HepG2 (cell line): ENCODE data around the gene MYL4. TPM values are rescaled to one million over a fixed set of nuclear protein-coding genes. Genes with fewer than 3 reads are reported as not detected.

Experiments
- ARNT2 ChIP-seq: sonication (generic); formaldehyde crosslinking; IDR thresholded peaks from 2 replicates; pipeline ENCODE4 v1.8.0; 2022; ENCODE audit warnings: mild to moderate bottlenecking, low read depth, missing genetic modification reagents, moderate library complexity
- ATF7-NPFF ChIP-seq: sonication (generic); formaldehyde crosslinking; IDR thresholded peaks from 2 replicates; pipeline ENCODE4 v1.8.1; 2023; ENCODE audit warnings: mild to moderate bottlenecking, low read depth, missing genetic modification reagents, moderate library complexity
- KLF12 ChIP-seq: sonication (generic); formaldehyde crosslinking; IDR thresholded peaks from 2 replicates; pipeline ENCODE4 v1.4.0; 2020; ENCODE audit warnings: missing genetic modification reagents, borderline replicate concordance
- MYNN ChIP-seq: sonication (generic); formaldehyde crosslinking; IDR thresholded peaks from 2 replicates; pipeline ENCODE4 v1.4.0; 2020; ENCODE audit warnings: mild to moderate bottlenecking, low read depth, missing genetic modification reagents
- NCOA2 ChIP-seq: sonication (generic); formaldehyde crosslinking; IDR thresholded peaks from 2 replicates; pipeline ENCODE4 v1.8.0; 2022; ENCODE audit warnings: inconsistent platforms
- RXRB ChIP-seq: IDR thresholded peaks from 2 replicates; pipeline ENCODE4 v1.6.1; 2016; ENCODE audit warnings: borderline replicate concordance, missing genetic modification reagents, missing compliant biosample characterization
- ZNF138 ChIP-seq: sonication (generic); formaldehyde crosslinking; IDR thresholded peaks from 2 replicates; pipeline ENCODE4 v1.5.0; 2020; ENCODE audit warnings: mild to moderate bottlenecking, low read depth, missing genetic modification reagents
- ZNF205 ChIP-seq: IDR thresholded peaks from 2 replicates; pipeline ENCODE4 v1.6.1; 2018; ENCODE audit warnings: missing biosample characterization, missing genetic modification reagents
- ZNF264 ChIP-seq: sonication (generic); formaldehyde crosslinking; IDR thresholded peaks from 2 replicates; pipeline ENCODE4 v1.4.0; 2020; ENCODE audit warnings: missing genetic modification reagents
- ZNF274 ChIP-seq: sonication (generic); formaldehyde crosslinking; IDR thresholded peaks from 2 replicates; pipeline ENCODE4 v1.5.1; 2020; ENCODE audit warnings: mild to moderate bottlenecking, missing genetic modification reagents
- ZNF564 ChIP-seq: sonication (generic); formaldehyde crosslinking; IDR thresholded peaks from 2 replicates; pipeline ENCODE4 v1.8.1; 2023; ENCODE audit warnings: mild to moderate bottlenecking, missing genetic modification reagents
- ZNF589 ChIP-seq: sonication (generic); formaldehyde crosslinking; conservative IDR thresholded peaks from 2 replicates; pipeline ENCODE4 v1.8.0; 2022; ENCODE audit warnings: mild to moderate bottlenecking, moderate library complexity, missing genetic modification reagents
- ZNF605 ChIP-seq: sonication (generic); formaldehyde crosslinking; IDR thresholded peaks from 2 replicates; pipeline ENCODE4 v1.8.0; 2022; ENCODE audit warnings: mild to moderate bottlenecking, missing genetic modification reagents
- polyA plus RNA-seq, 8 experiments: library from polyadenylated mRNA; depleted of rRNA in 3 of 8; stranded (reverse) in 7 of 8; unstranded in 1 of 8; fragments of >200 nt; fragmentation: Illumina TruSeq in 4 of 8; extraction: Trizol in 4 of 8; gene quantifications; 2 replicates each; pipeline versions ENCODE4 v1.2.1 to v1.2.3, GENCODE V29; 2011 to 2016; ENCODE audit warnings: low read depth in 4 of 8, missing spikeins in 1 of 8, mixed read lengths in 1 of 8; ENCODE audit not compliant: insufficient read depth in 1 of 8
- total RNA-seq, 5 experiments: library from RNA; depleted of rRNA; stranded (reverse); fragments of >200 nt; fragmentation: Illumina TruSeq; extraction: Trizol; gene quantifications; 2 replicates each; pipeline ENCODE4 v1.2.3, GENCODE V29; 2016; ENCODE audit warnings: low read depth in 1 of 5
- TF ChIP-seq, protein P1 (sequence below): IDR thresholded peaks from 2 replicates; pipeline ENCODE4 v1.6.1; 2016; ENCODE audit warnings: missing compliant biosample characterization, missing genetic modification reagents, borderline replicate concordance
- TF ChIP-seq, protein P2 (sequence below): sonication (generic); formaldehyde crosslinking; IDR thresholded peaks from 2 replicates; pipeline ENCODE4 v1.4.0; 2020; ENCODE audit warnings: missing genetic modification reagents, mild to moderate bottlenecking, borderline replicate concordance
- TF ChIP-seq, protein P3 (sequence below): IDR thresholded peaks from 2 replicates; pipeline ENCODE4 v1.6.1; 2018; ENCODE audit warnings: missing genetic modification reagents
- TF ChIP-seq, protein P4 (sequence below): IDR thresholded peaks from 2 replicates; pipeline ENCODE4 v1.6.1; 2018; ENCODE audit warnings: missing genetic modification reagents, mild to moderate bottlenecking, missing compliant biosample characterization
- TF ChIP-seq, protein P5 (sequence below): sonication (generic); formaldehyde crosslinking; conservative IDR thresholded peaks from 2 replicates; pipeline ENCODE4 v1.4.0; 2020; ENCODE audit warnings: missing genetic modification reagents
- TF ChIP-seq, protein P6 (sequence below): sonication (generic); formaldehyde crosslinking; IDR thresholded peaks from 2 replicates; pipeline ENCODE4 v1.4.0; 2020; ENCODE audit warnings: missing genetic modification reagents
- TF ChIP-seq, protein P7 (sequence below): IDR thresholded peaks from 2 replicates; pipeline ENCODE4 v1.6.1; 2016; ENCODE audit warnings: mild to moderate bottlenecking, missing biosample characterization, missing genetic modification reagents

Gene MYL4
- total and polyA plus RNA-seq, 2 of the 13 experiments (the other 11 are each of a cell fraction or from before 2014, with no cell fraction given), result not detected

DNA sequence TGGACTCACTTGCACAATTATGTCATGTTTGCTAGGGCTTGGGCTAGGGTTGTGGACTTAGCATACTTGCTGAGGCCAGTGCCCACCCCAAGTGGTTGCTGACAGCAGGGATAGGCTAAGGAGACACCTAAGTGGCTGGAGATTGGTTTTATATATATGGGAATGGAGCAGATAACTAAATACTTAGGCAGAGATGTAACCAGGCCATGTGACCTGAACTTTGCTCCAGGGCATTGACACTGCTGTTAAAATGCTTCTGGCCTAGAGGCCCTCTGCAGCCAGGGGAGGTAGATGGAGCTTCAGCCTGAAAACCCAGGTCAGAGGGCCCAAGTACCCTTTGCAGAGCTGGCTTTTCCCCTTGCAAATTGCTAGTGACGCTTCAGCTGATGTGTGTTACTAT lies 43.1 kb downstream of the MYL4 start (continued):
- TF ChIP-seq ZNF589 (CRISPR knock-in tag) (no peak), ARNT2 (CRISPR knock-in tag) (no peak), ZNF205 (0 out of 2 replicates have a peak, but pooled peaks have one; percentile 37), KLF12 (CRISPR knock-in tag) (no peak), NCOA2 (peak; percentile 36; the same call in 1 of the 2 replicates), MYNN (no peak), ZNF605 (CRISPR knock-in tag) (no peak), ZNF264 (CRISPR knock-in tag) (no peak), ZNF274 (CRISPR knock-in tag) (no peak; the same call in 1 of the 2 replicates), RXRB (CRISPR knock-in tag) (peak; percentile 78), ZNF564 (CRISPR knock-in tag) (no peak), ATF7-NPFF (CRISPR knock-in tag) (no peak), ZNF138 (CRISPR knock-in tag) (no peak)
- TF ChIP-seq, protein P1, sequence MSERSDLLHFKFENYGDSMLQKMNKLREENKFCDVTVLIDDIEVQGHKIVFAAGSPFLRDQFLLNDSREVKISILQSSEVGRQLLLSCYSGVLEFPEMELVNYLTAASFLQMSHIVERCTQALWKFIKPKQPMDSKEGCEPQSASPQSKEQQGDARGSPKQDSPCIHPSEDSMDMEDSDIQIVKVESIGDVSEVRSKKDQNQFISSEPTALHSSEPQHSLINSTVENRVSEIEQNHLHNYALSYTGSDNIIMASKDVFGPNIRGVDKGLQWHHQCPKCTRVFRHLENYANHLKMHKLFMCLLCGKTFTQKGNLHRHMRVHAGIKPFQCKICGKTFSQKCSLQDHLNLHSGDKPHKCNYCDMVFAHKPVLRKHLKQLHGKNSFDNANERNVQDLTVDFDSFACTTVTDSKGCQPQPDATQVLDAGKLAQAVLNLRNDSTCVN (CRISPR knock-in tag), result no peak
- TF ChIP-seq, protein P2, sequence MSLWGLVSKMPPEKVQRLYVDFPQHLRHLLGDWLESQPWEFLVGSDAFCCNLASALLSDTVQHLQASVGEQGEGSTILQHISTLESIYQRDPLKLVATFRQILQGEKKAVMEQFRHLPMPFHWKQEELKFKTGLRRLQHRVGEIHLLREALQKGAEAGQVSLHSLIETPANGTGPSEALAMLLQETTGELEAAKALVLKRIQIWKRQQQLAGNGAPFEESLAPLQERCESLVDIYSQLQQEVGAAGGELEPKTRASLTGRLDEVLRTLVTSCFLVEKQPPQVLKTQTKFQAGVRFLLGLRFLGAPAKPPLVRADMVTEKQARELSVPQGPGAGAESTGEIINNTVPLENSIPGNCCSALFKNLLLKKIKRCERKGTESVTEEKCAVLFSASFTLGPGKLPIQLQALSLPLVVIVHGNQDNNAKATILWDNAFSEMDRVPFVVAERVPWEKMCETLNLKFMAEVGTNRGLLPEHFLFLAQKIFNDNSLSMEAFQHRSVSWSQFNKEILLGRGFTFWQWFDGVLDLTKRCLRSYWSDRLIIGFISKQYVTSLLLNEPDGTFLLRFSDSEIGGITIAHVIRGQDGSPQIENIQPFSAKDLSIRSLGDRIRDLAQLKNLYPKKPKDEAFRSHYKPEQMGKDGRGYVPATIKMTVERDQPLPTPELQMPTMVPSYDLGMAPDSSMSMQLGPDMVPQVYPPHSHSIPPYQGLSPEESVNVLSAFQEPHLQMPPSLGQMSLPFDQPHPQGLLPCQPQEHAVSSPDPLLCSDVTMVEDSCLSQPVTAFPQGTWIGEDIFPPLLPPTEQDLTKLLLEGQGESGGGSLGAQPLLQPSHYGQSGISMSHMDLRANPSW (CRISPR knock-in tag), result 0 out of 2 replicates have a peak, but pooled peaks have one; percentile 34
- TF ChIP-seq, protein P3, sequence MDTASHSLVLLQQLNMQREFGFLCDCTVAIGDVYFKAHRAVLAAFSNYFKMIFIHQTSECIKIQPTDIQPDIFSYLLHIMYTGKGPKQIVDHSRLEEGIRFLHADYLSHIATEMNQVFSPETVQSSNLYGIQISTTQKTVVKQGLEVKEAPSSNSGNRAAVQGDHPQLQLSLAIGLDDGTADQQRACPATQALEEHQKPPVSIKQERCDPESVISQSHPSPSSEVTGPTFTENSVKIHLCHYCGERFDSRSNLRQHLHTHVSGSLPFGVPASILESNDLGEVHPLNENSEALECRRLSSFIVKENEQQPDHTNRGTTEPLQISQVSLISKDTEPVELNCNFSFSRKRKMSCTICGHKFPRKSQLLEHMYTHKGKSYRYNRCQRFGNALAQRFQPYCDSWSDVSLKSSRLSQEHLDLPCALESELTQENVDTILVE (CRISPR knock-in tag), result peak; percentile 49; the same call in 1 of the 2 replicates
- TF ChIP-seq, protein P4, sequence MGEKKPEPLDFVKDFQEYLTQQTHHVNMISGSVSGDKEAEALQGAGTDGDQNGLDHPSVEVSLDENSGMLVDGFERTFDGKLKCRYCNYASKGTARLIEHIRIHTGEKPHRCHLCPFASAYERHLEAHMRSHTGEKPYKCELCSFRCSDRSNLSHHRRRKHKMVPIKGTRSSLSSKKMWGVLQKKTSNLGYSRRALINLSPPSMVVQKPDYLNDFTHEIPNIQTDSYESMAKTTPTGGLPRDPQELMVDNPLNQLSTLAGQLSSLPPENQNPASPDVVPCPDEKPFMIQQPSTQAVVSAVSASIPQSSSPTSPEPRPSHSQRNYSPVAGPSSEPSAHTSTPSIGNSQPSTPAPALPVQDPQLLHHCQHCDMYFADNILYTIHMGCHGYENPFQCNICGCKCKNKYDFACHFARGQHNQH (CRISPR knock-in tag), result peak; percentile 44; the same call in 1 of the 2 replicates
- TF ChIP-seq, protein P5, sequence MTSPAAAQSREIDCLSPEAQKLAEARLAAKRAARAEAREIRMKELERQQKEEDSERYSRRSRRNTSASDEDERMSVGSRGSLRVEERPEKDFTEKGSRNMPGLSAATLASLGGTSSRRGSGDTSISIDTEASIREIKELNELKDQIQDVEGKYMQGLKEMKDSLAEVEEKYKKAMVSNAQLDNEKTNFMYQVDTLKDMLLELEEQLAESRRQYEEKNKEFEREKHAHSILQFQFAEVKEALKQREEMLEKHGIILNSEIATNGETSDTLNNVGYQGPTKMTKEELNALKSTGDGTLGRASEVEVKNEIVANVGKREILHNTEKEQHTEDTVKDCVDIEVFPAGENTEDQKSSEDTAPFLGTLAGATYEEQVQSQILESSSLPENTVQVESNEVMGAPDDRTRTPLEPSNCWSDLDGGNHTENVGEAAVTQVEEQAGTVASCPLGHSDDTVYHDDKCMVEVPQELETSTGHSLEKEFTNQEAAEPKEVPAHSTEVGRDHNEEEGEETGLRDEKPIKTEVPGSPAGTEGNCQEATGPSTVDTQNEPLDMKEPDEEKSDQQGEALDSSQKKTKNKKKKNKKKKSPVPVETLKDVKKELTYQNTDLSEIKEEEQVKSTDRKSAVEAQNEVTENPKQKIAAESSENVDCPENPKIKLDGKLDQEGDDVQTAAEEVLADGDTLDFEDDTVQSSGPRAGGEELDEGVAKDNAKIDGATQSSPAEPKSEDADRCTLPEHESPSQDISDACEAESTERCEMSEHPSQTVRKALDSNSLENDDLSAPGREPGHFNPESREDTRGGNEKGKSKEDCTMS (CRISPR knock-in tag), result no peak
- TF ChIP-seq, protein P6, sequence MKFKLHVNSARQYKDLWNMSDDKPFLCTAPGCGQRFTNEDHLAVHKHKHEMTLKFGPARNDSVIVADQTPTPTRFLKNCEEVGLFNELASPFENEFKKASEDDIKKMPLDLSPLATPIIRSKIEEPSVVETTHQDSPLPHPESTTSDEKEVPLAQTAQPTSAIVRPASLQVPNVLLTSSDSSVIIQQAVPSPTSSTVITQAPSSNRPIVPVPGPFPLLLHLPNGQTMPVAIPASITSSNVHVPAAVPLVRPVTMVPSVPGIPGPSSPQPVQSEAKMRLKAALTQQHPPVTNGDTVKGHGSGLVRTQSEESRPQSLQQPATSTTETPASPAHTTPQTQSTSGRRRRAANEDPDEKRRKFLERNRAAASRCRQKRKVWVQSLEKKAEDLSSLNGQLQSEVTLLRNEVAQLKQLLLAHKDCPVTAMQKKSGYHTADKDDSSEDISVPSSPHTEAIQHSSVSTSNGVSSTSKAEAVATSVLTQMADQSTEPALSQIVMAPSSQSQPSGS (CRISPR knock-in tag), result peak; percentile 70; the same call in 1 of the 2 replicates
- TF ChIP-seq, protein P7, sequence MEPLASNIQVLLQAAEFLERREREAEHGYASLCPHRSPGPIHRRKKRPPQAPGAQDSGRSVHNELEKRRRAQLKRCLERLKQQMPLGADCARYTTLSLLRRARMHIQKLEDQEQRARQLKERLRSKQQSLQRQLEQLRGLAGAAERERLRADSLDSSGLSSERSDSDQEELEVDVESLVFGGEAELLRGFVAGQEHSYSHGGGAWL, result no peak
